GM21381 (cell line): ENCODE measurements around the gene CNOT4.

ENCODE experiments used
- ATAC-seq: cut with Tn5 transposase; IDR thresholded peaks from one replicate; pipeline ENCODE4 v1.9.1; 2021; ENCODE audit warnings: mild to moderate bottlenecking, moderate library complexity; ENCODE audit not compliant: unreplicated experiment

The CNOT4 gene

GRCh38 chr7:135509839-135510591, at the start of gene CNOT4:
CNOT4 (minus strand) TSS chr7:135510102; CDS start chr7:135438331, 71,771 bp downstream.
- peak; percentile 97 for ATAC-seq

GRCh38 chr7:135558881-135559280, 49.0 kb upstream of the CNOT4 start:
- ATAC-seq: no peak

- ATAC-seq: peak; percentile 81
These were observed 48.5 kb upstream of the CNOT4 start for GRCh38 chr7:135558337-135558767.

GRCh38 chr7:135557455-135558336, 47.8 kb upstream of the CNOT4 start, which contains the start of gene NUP205:
NUP205 (plus strand) TSS chr7:135557917; CDS start chr7:135557945, 28 bp downstream.
- ATAC-seq: peak; percentile 66

GRCh38 chr7:135553346-135553745, 43.4 kb upstream of the CNOT4 start:
- ATAC-seq: no peak

- no peak for ATAC-seq
These were observed 42.2 kb upstream of the CNOT4 start for GRCh38 chr7:135552148-135552547.

GRCh38 chr7:135550196-135550595, 40.3 kb upstream of the CNOT4 start:
- ATAC-seq: no peak

GRCh38 chr7:135541029-135541428, 31.1 kb upstream of the CNOT4 start:
- no peak for ATAC-seq

GRCh38 chr7:135539629-135540028, 29.7 kb upstream of the CNOT4 start:
- ATAC-seq: no peak

GRCh38 chr7:135538376-135538775, 28.5 kb upstream of the CNOT4 start:
- no peak for ATAC-seq

GRCh38 chr7:135537905-135538304, 28.0 kb upstream of the CNOT4 start:
- ATAC-seq: no peak

GRCh38 chr7:135537453-135537852, 27.6 kb upstream of the CNOT4 start:
- ATAC-seq: no peak

- no peak for ATAC-seq
These were observed 26.2 kb upstream of the CNOT4 start for GRCh38 chr7:135536150-135536549.

- no peak for ATAC-seq
These were observed 17.1 kb upstream of the CNOT4 start for GRCh38 chr7:135527025-135527424.

GRCh38 chr7:135525426-135525825, 15.5 kb upstream of the CNOT4 start:
- ATAC-seq: no peak

- no peak for ATAC-seq
These were observed 13.2 kb upstream of the CNOT4 start for GRCh38 chr7:135523146-135523545.

GRCh38 chr7:135522509-135522908, 12.6 kb upstream of the CNOT4 start:
- ATAC-seq: no peak

- ATAC-seq: no peak
These were observed 10.0 kb upstream of the CNOT4 start for GRCh38 chr7:135519871-135520270.

- ATAC-seq: no peak
These were observed 9.4 kb upstream of the CNOT4 start for GRCh38 chr7:135519233-135519688.

GRCh38 chr7:135518748-135519147, 8.8 kb upstream of the CNOT4 start:
- ATAC-seq: no peak

- ATAC-seq: no peak
These were observed 7.2 kb upstream of the CNOT4 start for GRCh38 chr7:135517060-135517459.

GRCh38 chr7:135514856-135515255, 5.0 kb upstream of the CNOT4 start:
- no peak for ATAC-seq
